Body of pancreas (tissue), 4 donors: ENCODE measurements around the gene MYH15. TPM values are rescaled to one million over a fixed set of nuclear protein-coding genes. Genes with fewer than 3 reads are reported as not detected.

Experiments used
- ATAC-seq: fragments of 150-250 bp; one replicate; pipeline ENCODE4 v1.9.1; 2016
- DNase-seq, 4 donors: peaks; one replicate each; pipeline ENCODE4 v3.0.0-alpha.2; 2019
- H3K27ac ChIP-seq, 4 donors: fragments of 200-600 bp; sonication (generic); 1 replicate in 3 of 4; 2 replicates in 1 of 4; pipeline versions ENCODE4 v1.5.1 to v1.6.1; 2016 to 2019; ENCODE audit warnings: mild to moderate bottlenecking in 1 of 4, mixed read lengths in 1 of 4, moderate library complexity in 1 of 4
- H3K27me3 ChIP-seq, 2 donors: fragments of 200-600 bp; sonication (generic); one replicate each; pipeline ENCODE4 v1.6.0; 2016; ENCODE audit warnings: mild to moderate bottlenecking in 1 of 2
- H3K36me3 ChIP-seq, 2 donors: fragments of 200-600 bp; sonication (generic); replicated peaks in 1 of 2; 2 replicates each; pipeline ENCODE4 v1.5.1; 2016; ENCODE audit warnings: low read depth in 2 of 2; ENCODE audit not compliant: insufficient read depth in 1 of 2
- H3K4me1 ChIP-seq: fragments of 200-600 bp; sonication (generic); one replicate; pipeline ENCODE4 v1.6.0; 2016
- H3K4me3 ChIP-seq, 2 donors: fragments of 200-600 bp; sonication (generic); 1 replicate in 1 of 2; 2 replicates in 1 of 2; pipeline ENCODE4 v1.5.1; 2016 to 2019
- H3K9me3 ChIP-seq, 3 donors: fragments of 200-600 bp; sonication (generic); 1 replicate in 2 of 3; 2 replicates in 1 of 3; pipeline ENCODE4 v1.5.1; 2016
- POLR2A ChIP-seq, 3 donors: fragments of 450-650 bp; IDR thresholded peaks; one replicate each; pipeline ENCODE4 v1.6.1; 2016; ENCODE audit warnings: antibody characterized with exemption in 3 of 3, mild to moderate bottlenecking in 2 of 3
- WGBS, 2 donors: methylation state at CpG; one replicate each; pipeline ENCODE4 v1.1.5; 2017; 5-methylcytosine and 5-hydroxymethylcytosine counted together
- intact Hi-C: fragments of 100-400 bp; cut with DNase I; formaldehyde crosslinking; loops from one replicate; pipeline ENCODE4 v1.15.1; 2023
- total RNA-seq, 2 donors: library from RNA; depleted of rRNA; stranded (reverse); fragments of >200 nt; gene quantifications; one replicate each; pipeline ENCODE4 v1.1.0, GENCODE V29; 2016
- TF ChIP-seq, protein P1 (sequence below), 7 experiments: fragments of 450-650 bp in 4 of 7; fragments of 200-600 bp in 3 of 7; sonication (generic) in 3 of 7; IDR thresholded peaks; one replicate each; pipeline ENCODE4 v1.5.1; 2016 to 2019; ENCODE audit warnings: antibody characterized with exemption in 7 of 7

The MYH15 gene
- total RNA-seq, 2 donors from 2014 or later, result not detected

GRCh38 chr3:108468577-108468976 lies 41.8 kb downstream of the MYH15 start:
- H3K4me1 ChIP-seq, result no peaks in the 10 kb centered on the region
- H3K9me3 ChIP-seq, result no peaks in the 10 kb centered on the region
- no peaks in the 10 kb centered on the region for H3K27me3 ChIP-seq
- TF ChIP-seq, protein P1, sequence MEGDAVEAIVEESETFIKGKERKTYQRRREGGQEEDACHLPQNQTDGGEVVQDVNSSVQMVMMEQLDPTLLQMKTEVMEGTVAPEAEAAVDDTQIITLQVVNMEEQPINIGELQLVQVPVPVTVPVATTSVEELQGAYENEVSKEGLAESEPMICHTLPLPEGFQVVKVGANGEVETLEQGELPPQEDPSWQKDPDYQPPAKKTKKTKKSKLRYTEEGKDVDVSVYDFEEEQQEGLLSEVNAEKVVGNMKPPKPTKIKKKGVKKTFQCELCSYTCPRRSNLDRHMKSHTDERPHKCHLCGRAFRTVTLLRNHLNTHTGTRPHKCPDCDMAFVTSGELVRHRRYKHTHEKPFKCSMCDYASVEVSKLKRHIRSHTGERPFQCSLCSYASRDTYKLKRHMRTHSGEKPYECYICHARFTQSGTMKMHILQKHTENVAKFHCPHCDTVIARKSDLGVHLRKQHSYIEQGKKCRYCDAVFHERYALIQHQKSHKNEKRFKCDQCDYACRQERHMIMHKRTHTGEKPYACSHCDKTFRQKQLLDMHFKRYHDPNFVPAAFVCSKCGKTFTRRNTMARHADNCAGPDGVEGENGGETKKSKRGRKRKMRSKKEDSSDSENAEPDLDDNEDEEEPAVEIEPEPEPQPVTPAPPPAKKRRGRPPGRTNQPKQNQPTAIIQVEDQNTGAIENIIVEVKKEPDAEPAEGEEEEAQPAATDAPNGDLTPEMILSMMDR (IDR thresholded peaks at IDR 0.05), result no peak
- TF ChIP-seq POLR2A (IDR thresholded peaks at IDR 0.05), result no peak
- DNase-seq (no peak), ATAC-seq (no peak)
- H3K4me3 ChIP-seq, result no peak overlapping the region
- intact Hi-C loops, result no loop called here
- H3K27ac ChIP-seq, result no peak overlapping the region
- H3K36me3 ChIP-seq, result no peaks in the 10 kb centered on the region
- WGBS, 2 donors, result 49% methylated on average over 4 of the region's 4 CpGs

- intact Hi-C loops, result no loop called here
- no peaks in the 10 kb centered on the region for H3K9me3 ChIP-seq
- no peaks in the 10 kb centered on the region for H3K4me1 ChIP-seq
- H3K4me3 ChIP-seq, result no peak overlapping the region
- H3K27me3 ChIP-seq, result no peaks in the 10 kb centered on the region
- ATAC-seq (no peak), DNase-seq (no peak)
- no peaks in the 10 kb centered on the region for H3K36me3 ChIP-seq
- WGBS, 2 donors, result 62 to 83% methylated on average over 2 of the region's 2 CpGs
- TF ChIP-seq, protein P1 (IDR thresholded peaks at IDR 0.05), result no peak
- no peak for TF ChIP-seq POLR2A (IDR thresholded peaks at IDR 0.05)
- no peak overlapping the region for H3K27ac ChIP-seq
Observed at GRCh38 chr3:108462899-108463298, 47.5 kb downstream of the MYH15 start.

DNA sequence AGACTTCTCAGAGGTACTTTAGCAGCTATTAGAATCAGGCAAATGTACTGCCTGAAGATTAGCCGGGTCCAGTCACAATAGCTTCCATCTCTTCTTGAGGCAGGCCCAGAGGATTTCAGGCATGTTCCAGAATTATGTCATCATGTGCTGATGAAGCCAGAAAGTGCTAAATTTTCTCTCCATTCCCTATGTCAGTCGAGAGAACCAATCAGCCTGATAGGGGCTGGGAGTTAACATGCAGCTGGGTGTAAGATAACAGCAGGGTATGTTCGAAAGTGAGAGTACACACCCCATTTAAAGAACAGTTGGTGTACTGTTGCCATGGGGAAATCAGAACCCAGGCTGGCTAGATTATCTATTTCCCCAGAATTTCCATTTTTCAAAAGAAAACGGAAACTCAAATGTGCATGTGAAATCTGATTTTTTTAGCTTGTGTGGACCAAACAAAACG lies 48.7 kb downstream of the MYH15 start:
- no peaks in the 10 kb centered on the region for H3K4me1 ChIP-seq
- H3K9me3 ChIP-seq, result no peaks in the 10 kb centered on the region
- DNase-seq (no peak), ATAC-seq (no peak)
- no peak for TF ChIP-seq POLR2A (IDR thresholded peaks at IDR 0.05)
- TF ChIP-seq, protein P1 (IDR thresholded peaks at IDR 0.05), result no peak
- H3K27me3 ChIP-seq, result no peaks in the 10 kb centered on the region
- H3K27ac ChIP-seq, result no peak overlapping the region
- intact Hi-C loops, result no loop called here
- no peaks in the 10 kb centered on the region for H3K36me3 ChIP-seq
- WGBS, 2 donors, result 45 to 55% methylated on average over 5 of the region's 5 CpGs
- H3K4me3 ChIP-seq, result no peak overlapping the region

GRCh38 chr3:108459225-108459624 lies 51.2 kb downstream of the MYH15 start:
- TF ChIP-seq, protein P1 (IDR thresholded peaks at IDR 0.05), result no peak
- TF ChIP-seq POLR2A (IDR thresholded peaks at IDR 0.05), result no peak
- Histone ChIP-seq H3K9me3 (no peaks in the 10 kb centered on the region), H3K4me1 (no peaks in the 10 kb centered on the region), H3K27me3 (no peaks in the 10 kb centered on the region), H3K36me3 (no peaks in the 10 kb centered on the region), H3K4me3 (no peak overlapping the region), H3K27ac (no peak overlapping the region)
- intact Hi-C loops, result no loop called here
- DNase-seq, result no peak
- ATAC-seq, result no peak

- Histone ChIP-seq H3K27ac (no peak overlapping the region), H3K9me3 (no peaks in the 10 kb centered on the region), H3K4me3 (no peak overlapping the region), H3K27me3 (no peaks in the 10 kb centered on the region), H3K36me3 (no peaks in the 10 kb centered on the region), H3K4me1 (no peaks in the 10 kb centered on the region)
- ATAC-seq, result no peak
- TF ChIP-seq POLR2A (IDR thresholded peaks at IDR 0.05), result no peak
- TF ChIP-seq, protein P1 (IDR thresholded peaks at IDR 0.05), result no peak
- DNase-seq, result no peak
- WGBS, 2 donors, result 57 to 68% methylated on average over 2 of the region's 2 CpGs
- intact Hi-C loops, result no loop called here
Observed at GRCh38 chr3:108455212-108455705, 55.1 kb downstream of the MYH15 start.
